Osteoblast (primary cell): ENCODE data around the gene NOS1AP. TPM values are rescaled to one million over a fixed set of nuclear protein-coding genes. Genes with fewer than 3 reads are reported as not detected.
"Not testable (repeated sequence)": the region's sequence is repeated elsewhere in the genome, so short reads cannot be mapped to it uniquely, and the experiment has no call there.

Experiments
- DNase-seq: peaks from one replicate; pipeline ENCODE4 v3.0.0; 2011; ENCODE audit warnings: low spot score, mixed read lengths; ENCODE audit not compliant: insufficient read length; ENCODE audit errors: missing footprints
- H2AFZ ChIP-seq: 2 replicates; pipeline ENCODE4 v1.6.0; 2011; ENCODE audit warnings: mild to moderate bottlenecking, low read length
- H3K27ac ChIP-seq: 2 replicates; pipeline ENCODE4 v1.5.1; 2011; ENCODE audit warnings: mild to moderate bottlenecking, low read depth, low read length, moderate library complexity
- H3K27me3 ChIP-seq: 2 replicates; pipeline ENCODE4 v1.6.0; 2012; ENCODE audit warnings: mild to moderate bottlenecking, control low read depth, inconsistent platforms, low read length, moderate library complexity; ENCODE audit not compliant: insufficient read depth
- H3K36me3 ChIP-seq: 2 replicates; pipeline ENCODE4 v1.5.1; 2011; ENCODE audit warnings: mild to moderate bottlenecking, low read length, control low read depth, moderate library complexity; ENCODE audit not compliant: insufficient read depth
- H3K4me1 ChIP-seq: 2 replicates; pipeline ENCODE4 v1.5.1; 2011; ENCODE audit warnings: mild to moderate bottlenecking, low read length, control low read depth, moderate library complexity; ENCODE audit not compliant: insufficient read depth
- H3K4me2 ChIP-seq: 2 replicates; pipeline ENCODE4 v1.6.0; 2011; ENCODE audit warnings: mild to moderate bottlenecking, low read length; ENCODE audit not compliant: insufficient read depth
- H3K4me3 ChIP-seq: fragments of 200-600 bp; sonication (generic); 3 replicates; pipeline ENCODE4 v1.5.1; 2012; ENCODE audit warnings: mild to moderate bottlenecking, low read length, inconsistent platforms; ENCODE audit not compliant: insufficient read depth
- H3K79me2 ChIP-seq: 2 replicates; pipeline ENCODE4 v1.6.0; 2012; ENCODE audit warnings: mild to moderate bottlenecking, low read length, control low read depth, inconsistent platforms; ENCODE audit not compliant: insufficient read depth
- H3K9me3 ChIP-seq: 2 replicates; pipeline ENCODE4 v1.5.1; 2011; ENCODE audit warnings: low read depth, low read length, control low read depth
- H4K20me1 ChIP-seq: 2 replicates; pipeline ENCODE4 v1.6.0; 2012; ENCODE audit warnings: mild to moderate bottlenecking, low read length, control low read depth; ENCODE audit not compliant: insufficient read depth
- CTCF ChIP-seq: IDR thresholded peaks from 2 replicates; pipeline ENCODE4 v1.5.1; 2011; ENCODE audit warnings: mild to moderate bottlenecking, low read depth, low read length, moderate library complexity; ENCODE audit errors: extremely low read depth
- total RNA-seq: library from RNA; depleted of rRNA; stranded (reverse); fragments of >200 nt; gene quantifications from 2 replicates; pipeline ENCODE4 v1.2.3, GENCODE V29; 2012

NOS1AP gene
- total RNA-seq, 1 donor, result not detected

GRCh38 chr1:162197041-162197531, 127.6 kb downstream of the NOS1AP start:
- Histone ChIP-seq H3K4me2 (no peak overlapping the region), H3K4me1 (no peaks in the 10 kb centered on the region), H4K20me1 (no peaks in the 10 kb centered on the region), H3K27me3 (peaks cover 6% of the 10 kb centered on the region), H3K9me3 (no peaks in the 10 kb centered on the region), H3K79me2 (no peaks in the 10 kb centered on the region), H3K36me3 (no peaks in the 10 kb centered on the region), H3K4me3 (no peak overlapping the region), H3K27ac (no peak overlapping the region), H2AFZ (no peak overlapping the region)
- no peak for DNase-seq
- no peak for TF ChIP-seq CTCF

- H3K36me3 ChIP-seq, result no peaks in the 10 kb centered on the region
- no peak overlapping the region for H3K27ac ChIP-seq
- no peaks in the 10 kb centered on the region for H3K9me3 ChIP-seq
- H4K20me1 ChIP-seq, result no peaks in the 10 kb centered on the region
- peaks cover 7% of the 10 kb centered on the region for H3K27me3 ChIP-seq
- no peaks in the 10 kb centered on the region for H3K79me2 ChIP-seq
- H3K4me1 ChIP-seq, result no peaks in the 10 kb centered on the region
- TF ChIP-seq CTCF, result no peak
- H3K4me3 ChIP-seq, result no peak overlapping the region
- DNase-seq, result no peak
- no peak overlapping the region for H2AFZ ChIP-seq
- no peak overlapping the region for H3K4me2 ChIP-seq
Measured at GRCh38 chr1:162197615-162198421, 128.3 kb downstream of the NOS1AP start.

DNA sequence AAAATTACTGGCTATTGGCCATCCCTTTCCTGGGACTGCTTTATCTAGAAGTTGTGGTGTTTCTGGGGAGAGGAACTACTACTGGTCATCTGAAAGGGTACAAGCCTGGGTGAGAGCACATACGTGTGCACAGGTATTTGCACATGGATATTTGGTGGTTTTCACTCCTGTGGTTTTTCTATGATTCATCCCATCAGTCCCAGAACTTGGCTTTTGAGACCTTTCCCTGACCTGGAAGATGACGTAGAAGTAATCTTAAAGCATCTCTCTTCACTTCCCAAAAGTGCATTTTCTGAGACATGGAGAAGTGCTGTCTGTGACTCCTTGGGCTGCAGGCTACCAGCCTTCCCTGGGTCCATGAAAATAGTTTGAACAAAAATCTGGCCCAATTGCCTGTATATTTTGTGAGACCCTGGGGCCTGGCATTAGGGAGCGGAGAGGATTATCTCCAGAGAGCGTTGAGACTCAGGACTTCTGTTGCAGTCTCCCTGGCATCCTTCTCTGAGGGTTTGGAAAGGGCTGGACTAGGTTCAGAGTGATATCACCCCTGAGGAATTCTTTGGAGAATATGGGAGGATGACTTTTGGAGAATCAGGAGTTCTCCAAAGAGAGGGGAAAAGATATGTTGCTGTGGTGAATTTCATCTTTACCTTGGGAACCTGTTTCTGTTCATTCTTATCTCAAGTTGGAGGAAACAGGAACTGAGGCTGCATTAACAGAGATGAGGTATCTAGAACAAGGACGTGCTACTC, 130.8 kb downstream of the NOS1AP start:
- H3K79me2 ChIP-seq, result no peaks in the 10 kb centered on the region
- H3K9me3 ChIP-seq, result no peaks in the 10 kb centered on the region
- H3K4me2 ChIP-seq, result no peak overlapping the region
- H3K36me3 ChIP-seq, result no peaks in the 10 kb centered on the region
- H3K27me3 ChIP-seq, result peaks cover 6% of the 10 kb centered on the region
- DNase-seq, result no peak
- H2AFZ ChIP-seq, result no peak overlapping the region
- TF ChIP-seq CTCF, result no peak
- no peak overlapping the region for H3K27ac ChIP-seq
- H3K4me3 ChIP-seq, result no peak overlapping the region
- no peaks in the 10 kb centered on the region for H3K4me1 ChIP-seq
- H4K20me1 ChIP-seq, result no peaks in the 10 kb centered on the region

DNA sequence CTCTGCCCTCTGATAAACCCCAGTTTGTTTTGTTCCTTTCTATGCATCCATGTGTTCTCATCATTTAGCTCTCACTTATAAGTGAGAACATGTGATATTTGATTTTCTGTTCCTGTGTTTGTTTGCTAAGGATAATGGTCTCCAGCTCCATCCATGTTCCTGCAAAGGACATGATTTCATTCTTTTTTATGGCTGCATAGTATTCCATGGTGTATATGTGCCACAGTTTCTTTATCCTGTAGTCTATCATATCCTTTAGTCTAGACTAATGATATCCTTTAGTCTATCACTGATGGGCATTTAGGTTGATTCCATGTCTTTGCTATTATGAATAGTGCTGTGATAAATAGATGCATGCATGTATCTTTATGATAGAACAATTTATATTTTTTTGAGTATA, 131.6 kb downstream of the NOS1AP start:
- H3K4me2 ChIP-seq, H3K27me3 ChIP-seq, H3K4me1 ChIP-seq, H3K36me3 ChIP-seq, H3K4me3 ChIP-seq, H2AFZ ChIP-seq, H3K79me2 ChIP-seq, DNase-seq, H4K20me1 ChIP-seq, H3K27ac ChIP-seq, H3K9me3 ChIP-seq: not testable (repeated sequence)
